Fibroblast of gingiva (primary cell): ENCODE results near the gene FAM76A.
A peak's percentile ranks its signal among the peaks of the same experiment; 100 is the strongest.
"Not testable (repeated sequence)": the region's sequence is repeated elsewhere in the genome, so short reads cannot be mapped to it uniquely, and the experiment has no call there.

ENCODE experiments used
- DNase-seq: peaks from one replicate; pipeline ENCODE4 v3.0.0-alpha.2; 2011; ENCODE audit warnings: low read depth

FAM76A gene

GRCh38 chr1:27778056-27778455 is 52.3 kb downstream of the FAM76A start:
- no peak for DNase-seq

DNA sequence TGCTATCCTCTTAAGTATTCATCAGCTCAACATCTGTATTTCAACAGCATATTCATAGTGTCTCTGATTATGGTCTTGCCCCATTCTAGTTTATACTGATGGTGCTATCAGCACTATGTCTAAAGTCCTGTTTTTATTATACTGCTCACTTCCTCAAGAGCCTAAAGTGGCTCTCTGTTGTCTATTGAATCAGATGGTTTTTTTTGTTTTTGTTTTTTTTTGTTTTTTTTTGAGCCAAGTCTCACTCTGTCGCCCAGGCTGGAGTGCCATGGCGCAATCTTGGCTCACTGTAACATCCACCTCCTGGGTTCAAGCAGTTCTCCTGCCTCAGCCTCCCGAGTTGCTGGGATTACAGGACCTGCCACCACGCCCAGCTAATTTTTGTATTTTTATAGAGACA is 53.4 kb downstream of the FAM76A start:
- no peak for DNase-seq

DNA sequence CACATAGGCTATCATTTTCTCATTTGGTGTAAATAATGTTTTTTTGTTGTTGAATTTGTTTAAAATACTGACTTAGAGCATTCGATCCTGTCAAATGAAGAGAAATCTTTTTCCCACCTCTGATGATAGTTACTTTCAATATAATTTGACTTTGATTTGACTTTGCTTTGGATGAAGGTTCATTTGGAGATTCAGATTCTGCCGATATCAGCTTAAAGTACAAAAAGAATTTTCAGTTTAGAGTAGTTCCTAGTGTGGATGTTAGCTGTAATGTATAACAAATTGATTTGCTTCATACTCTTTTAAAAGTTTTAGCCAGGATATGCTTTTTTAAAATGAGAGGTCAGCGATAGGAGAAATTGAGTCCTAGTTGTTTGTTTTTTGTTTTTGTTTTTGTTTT is 57.2 kb downstream of the FAM76A start:
- DNase-seq = no peak

DNA sequence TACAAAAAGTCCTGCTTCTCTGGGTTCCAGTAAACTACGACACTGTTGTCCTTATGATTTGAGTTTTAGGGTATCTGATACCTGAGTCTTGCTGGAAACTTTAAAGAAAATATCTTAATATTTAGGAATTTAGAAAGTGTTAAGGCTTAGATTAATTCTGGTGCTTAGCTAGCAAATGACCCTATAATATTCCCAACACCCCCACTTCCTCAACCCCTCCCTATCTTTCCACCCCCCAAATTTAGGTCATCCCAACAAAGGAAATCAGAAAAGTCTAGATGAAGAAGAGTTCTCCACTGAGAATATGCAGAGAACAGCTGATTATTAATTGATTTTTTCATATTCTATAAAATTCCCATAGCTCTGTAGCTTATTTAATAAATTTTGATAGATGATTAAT is 58.9 kb downstream of the FAM76A start:
- no peak for DNase-seq

DNA sequence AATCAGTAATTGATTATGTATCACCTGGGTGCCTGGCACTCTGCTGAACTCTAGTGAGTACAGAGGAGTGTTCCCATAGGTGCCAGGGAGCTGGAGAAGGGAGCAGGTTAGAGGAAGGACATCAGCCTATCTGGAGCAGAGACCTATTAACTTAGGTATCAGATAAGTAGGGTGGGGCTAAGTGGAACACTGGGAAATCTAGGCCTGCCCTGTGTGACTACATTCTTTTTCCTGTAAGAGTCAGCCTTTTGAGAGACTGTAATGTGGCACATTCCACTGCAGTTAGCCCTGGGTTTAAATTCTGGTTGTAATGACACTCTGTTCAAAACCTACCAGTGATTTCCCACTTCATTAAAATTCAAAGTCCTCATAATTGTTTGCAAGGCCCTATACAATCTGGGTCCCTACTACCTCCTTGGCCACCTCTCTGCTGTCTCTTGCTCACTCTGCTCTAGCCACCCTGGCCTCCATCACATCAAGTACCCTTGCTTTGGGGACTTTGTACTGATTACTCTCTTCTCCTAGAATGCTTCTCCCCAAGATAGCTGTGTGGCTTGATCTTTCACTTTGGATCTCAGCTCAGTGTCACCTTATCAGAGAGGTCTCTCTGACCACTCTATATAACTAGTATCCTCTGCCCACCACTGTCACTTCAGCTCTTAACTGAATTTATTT is 60.2 kb downstream of the FAM76A start:
- no peak for DNase-seq

DNA sequence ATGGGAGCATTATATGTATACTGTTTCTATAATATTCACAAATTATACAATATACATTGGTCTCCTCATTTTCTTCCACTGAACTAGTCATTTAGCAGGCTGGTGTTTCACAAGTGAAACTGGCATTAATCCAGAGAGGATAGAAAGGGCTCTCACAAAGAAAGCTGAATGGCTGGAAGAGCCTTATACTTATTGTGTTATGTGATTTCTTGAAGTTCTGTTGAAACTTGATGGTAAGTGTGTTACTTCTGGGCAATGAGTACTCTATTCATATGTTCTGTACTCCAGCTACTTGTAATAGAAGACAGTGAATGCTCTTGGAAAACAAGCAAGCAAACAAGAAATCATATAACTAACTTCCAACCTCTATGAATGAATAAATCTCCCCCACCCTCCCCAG is 62.1 kb downstream of the FAM76A start:
- DNase-seq = peak; percentile 61

GRCh38 chr1:27789540-27790041 is 63.8 kb downstream of the FAM76A start:
- DNase-seq = peak; percentile 6

GRCh38 chr1:27790270-27790669 is 64.5 kb downstream of the FAM76A start:
- not testable (repeated sequence) for DNase-seq

- no peak for DNase-seq
Observed at GRCh38 chr1:27795601-27796000, 69.8 kb downstream of the FAM76A start.

GRCh38 chr1:27804791-27805190 is 79.0 kb downstream of the FAM76A start:
- DNase-seq = no peak

DNA sequence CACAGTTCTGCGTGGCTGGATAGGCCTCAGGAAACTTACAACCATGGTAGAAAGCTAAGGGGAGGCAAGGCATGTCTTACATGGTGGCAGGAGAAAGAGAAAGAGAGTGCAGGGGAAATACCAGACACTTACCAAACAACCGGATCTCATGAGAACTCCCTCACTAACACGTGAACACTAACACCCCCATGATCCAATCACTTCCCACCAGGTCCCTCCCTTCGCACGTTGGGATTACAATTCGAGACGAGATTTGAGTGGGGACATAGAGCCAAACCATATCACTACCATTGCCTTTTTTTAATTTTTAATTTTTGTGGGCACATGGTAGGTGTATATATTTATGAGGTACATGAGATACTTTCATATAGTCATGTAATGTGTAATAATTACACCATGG is 81.0 kb downstream of the FAM76A start:
- DNase-seq = no peak

DNA sequence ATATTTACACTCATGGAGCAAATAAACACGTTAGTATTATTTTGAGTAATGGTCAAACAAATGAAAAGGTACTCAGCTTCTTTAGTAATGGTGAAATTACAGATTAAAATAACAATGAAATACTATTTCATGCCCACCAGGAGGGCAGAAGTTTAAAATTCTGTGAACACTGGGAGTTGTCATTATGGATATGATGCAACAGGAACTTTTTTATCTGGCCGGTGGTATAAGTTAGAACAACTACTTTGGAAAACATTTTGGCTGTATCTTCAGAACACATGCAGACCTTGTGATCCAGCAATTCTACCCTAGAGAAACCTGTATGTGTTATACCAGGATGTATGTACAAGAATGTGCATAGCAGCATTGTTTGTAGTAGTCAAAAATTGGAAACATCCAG is 81.6 kb downstream of the FAM76A start:
- no peak for DNase-seq

DNA sequence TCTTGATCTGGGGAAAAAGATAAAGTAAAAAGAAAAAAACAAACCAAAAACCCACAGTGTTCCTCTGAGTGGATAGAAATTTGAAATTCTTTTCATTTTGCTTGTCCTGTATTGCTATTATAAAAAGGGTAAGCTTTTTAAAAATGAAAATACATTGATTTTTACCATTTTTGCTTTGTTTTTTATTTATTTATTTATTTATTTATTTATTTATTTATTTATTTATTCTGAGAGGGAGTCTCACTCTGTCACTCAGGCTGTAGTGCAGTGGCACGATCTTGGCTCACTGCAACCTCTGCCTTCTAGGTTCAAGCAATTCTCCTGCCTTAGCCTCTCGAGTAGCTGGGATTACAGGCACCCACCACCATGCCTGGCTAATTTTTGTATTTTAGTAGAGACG is 82.4 kb downstream of the FAM76A start:
- DNase-seq = not testable (repeated sequence)

- DNase-seq = no peak
Observed at GRCh38 chr1:27809883-27810282, 84.1 kb downstream of the FAM76A start.

GRCh38 chr1:27811741-27812500 is 86.2 kb downstream of the FAM76A start:
- DNase-seq = no peak
